ENCODE data around the gene LGALS7B. TPM values are rescaled to one million over a fixed set of nuclear protein-coding genes. Genes with fewer than 3 reads are reported as not detected.
A peak's percentile ranks its signal among the peaks of the same experiment; 100 is the strongest.
"Not testable (repeated sequence)": the region's sequence is repeated elsewhere in the genome, so short reads cannot be mapped to it uniquely, and the experiment has no call there.

LGALS7B gene
- total RNA-seq, 4 donors from 2014 or later: not detected

DNA sequence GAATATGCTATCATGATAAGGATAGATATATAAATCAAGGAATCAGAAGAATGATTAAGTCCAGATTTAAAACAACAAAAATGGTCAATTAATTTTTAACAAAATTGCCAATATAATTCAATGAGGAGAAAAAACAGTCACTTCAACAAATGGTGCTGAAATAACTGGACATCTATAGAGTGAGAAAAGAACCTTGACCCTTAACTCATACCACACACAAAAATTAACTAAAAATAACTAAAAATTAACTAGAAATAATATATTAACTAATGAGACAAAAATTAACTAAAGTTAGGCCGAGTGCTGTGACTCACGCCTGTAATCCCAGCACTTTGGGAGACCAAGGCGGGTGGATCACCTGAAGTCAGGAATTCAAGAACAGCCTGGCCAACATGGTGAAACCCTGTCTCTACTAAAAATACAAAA, 25.2 kb upstream of the LGALS7B start:
- TF ChIP-seq, protein P1, sequence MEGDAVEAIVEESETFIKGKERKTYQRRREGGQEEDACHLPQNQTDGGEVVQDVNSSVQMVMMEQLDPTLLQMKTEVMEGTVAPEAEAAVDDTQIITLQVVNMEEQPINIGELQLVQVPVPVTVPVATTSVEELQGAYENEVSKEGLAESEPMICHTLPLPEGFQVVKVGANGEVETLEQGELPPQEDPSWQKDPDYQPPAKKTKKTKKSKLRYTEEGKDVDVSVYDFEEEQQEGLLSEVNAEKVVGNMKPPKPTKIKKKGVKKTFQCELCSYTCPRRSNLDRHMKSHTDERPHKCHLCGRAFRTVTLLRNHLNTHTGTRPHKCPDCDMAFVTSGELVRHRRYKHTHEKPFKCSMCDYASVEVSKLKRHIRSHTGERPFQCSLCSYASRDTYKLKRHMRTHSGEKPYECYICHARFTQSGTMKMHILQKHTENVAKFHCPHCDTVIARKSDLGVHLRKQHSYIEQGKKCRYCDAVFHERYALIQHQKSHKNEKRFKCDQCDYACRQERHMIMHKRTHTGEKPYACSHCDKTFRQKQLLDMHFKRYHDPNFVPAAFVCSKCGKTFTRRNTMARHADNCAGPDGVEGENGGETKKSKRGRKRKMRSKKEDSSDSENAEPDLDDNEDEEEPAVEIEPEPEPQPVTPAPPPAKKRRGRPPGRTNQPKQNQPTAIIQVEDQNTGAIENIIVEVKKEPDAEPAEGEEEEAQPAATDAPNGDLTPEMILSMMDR (IDR thresholded peaks at IDR 0.05): no peak
- no peak for DNase-seq (ENCODE audit: low spot score)

DNA sequence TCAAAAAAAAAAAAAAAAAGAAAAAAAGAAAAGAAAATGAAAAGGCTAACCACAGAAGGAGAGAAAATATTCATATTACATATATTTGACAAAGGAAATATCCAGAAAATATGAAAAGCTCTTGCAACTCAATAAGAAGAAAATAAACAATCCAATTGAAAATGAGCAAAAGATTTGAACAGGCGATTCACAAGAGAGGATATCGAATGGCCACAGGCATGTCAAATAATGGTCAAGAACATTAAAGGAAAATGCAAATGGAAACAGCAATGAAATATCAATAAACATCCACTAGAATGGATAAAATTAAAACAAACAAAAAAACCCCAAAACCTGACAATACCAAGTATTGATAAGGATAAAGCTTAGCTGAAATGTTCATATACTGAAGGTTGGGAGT, 23.8 kb upstream of the LGALS7B start:
- DNase-seq (ENCODE audit: low spot score) (no peak), ATAC-seq (ENCODE audit: low FRiP score) (no peak)
- TF ChIP-seq, protein P1 (IDR thresholded peaks at IDR 0.05): no peak

More for the DNA sequence above, 25.2 kb upstream of the LGALS7B start:
- ATAC-seq (ENCODE audit: low FRiP score): no peak

DNA sequence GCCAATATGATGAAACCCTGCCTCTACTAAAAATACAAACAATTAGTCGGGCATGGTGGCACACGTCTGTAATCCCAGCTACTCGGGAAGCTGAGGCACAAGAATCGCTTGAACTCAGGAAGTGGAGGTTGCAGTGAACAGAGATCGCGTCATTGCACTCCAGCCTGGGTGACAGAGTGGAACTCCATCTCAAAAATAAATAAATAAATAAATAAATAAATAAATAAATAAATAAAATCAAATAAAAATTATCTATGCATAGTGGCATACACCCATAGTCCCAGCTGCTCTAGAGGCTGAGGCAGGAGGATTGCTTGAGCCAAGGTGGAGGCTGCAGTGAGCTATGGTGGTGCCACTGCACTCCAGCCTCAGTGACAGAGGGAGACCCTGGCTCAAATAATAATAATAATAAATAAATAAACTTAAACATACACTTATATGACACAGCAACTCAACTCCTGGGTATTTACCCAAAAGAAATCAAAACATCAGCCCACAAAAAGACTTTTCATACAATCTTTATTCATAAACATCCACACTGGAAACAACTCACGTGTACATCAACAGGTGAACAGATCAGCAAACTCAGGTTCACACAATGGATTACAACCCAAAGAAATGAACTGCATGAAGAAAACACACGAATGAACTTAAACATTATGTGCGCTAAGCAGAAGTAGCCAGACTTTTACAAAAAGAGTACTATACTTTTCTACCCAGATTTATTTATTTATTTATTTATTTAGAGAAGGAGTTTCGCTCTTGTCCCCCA, 22.5 kb upstream of the LGALS7B start:
- ATAC-seq (ENCODE audit: low FRiP score): no peak
- TF ChIP-seq, protein P1 (IDR thresholded peaks at IDR 0.05): no peak
- DNase-seq (ENCODE audit: low spot score): no peak

DNA sequence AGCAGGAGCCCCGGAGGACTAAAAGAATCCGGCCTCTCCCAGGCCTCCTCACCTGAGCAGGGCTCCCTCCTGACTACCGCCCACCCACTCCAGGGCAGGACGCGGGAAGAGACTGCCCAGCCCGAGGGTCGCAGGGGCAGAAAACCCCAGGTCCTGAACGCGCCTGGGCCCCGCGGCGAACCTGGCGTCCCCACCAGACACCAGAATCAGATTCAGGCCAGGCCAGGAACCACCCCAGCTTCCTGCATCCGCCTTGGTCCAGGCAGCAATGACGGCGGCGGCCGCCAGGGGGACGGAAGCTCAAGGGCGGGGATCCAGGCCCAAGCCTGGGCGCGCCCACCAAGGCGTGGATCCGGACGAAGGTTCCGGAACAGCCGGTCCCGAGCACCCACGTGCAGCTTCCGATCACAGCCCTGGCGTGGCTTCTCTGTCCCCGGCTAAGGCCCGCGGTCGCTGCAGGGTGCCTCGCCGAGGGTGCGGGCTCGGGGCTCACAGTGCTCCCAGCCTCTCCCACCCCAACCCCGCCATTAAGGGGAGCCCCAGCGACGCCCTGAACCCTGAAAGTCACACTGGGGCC, 19.3 kb upstream of the LGALS7B start:
- DNase-seq (ENCODE audit: low spot score): peak; percentile 91
- TF ChIP-seq, protein P1 (IDR thresholded peaks at IDR 0.05): peak in 2 of 3 donors; percentile 55 to 90
- peak; percentile 73 for ATAC-seq (ENCODE audit: low FRiP score)

DNA sequence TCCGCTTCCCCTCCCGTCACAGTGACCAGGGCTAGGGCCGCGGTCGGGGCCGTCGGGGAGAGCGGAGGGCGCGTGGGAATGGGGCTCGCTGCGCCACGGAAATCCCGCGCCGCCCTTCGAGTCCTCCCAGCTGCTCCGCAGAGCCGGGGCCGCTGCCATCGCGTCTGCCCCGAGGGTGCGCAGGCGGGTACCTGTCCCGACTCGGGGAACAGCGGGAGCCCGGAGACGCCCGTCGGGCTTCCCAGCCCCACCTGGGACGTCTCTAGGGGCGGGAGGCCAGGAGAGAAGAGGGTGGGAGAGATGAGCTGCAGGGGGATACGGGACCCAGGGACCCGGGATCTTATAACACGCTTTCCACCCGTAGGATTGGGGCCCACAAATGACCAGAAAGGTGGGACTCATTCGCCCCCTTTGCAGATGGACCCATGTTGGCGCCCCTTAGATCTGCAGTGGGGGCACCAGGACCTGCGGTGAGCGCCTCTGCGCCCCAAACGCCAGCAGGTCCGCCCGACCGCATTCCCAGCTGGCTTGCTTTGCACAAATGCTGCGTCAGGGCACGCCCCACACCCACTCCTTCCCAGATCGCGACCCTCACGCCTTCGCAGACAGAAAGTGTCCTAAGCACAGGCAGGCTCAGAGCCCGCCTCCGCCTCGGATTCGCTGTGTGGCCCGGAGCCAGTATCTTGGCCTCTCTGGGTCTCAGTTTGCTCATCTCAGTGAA, 18.6 kb upstream of the LGALS7B start:
- peak; percentile 18 for ATAC-seq (ENCODE audit: low FRiP score)
- DNase-seq (ENCODE audit: low spot score): not testable (repeated sequence)

DNA sequence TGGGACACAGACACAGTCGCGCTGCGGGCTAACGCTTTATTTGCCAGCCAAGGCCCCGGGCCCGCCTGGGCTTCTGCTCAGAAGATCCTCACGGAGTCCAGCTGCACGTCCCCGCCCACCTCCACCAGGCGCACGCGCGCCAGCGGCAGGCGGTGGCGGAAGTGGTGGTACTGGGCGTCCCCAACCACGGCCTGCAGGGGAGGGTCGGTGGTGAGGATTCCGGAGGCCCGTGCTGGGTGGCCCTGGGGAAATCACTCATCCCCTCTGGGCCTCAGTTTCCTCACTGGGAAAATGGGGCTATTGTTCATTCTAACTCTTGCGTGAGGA, 18.1 kb upstream of the LGALS7B start:
- ATAC-seq (ENCODE audit: low FRiP score): peak; percentile 71

DNA sequence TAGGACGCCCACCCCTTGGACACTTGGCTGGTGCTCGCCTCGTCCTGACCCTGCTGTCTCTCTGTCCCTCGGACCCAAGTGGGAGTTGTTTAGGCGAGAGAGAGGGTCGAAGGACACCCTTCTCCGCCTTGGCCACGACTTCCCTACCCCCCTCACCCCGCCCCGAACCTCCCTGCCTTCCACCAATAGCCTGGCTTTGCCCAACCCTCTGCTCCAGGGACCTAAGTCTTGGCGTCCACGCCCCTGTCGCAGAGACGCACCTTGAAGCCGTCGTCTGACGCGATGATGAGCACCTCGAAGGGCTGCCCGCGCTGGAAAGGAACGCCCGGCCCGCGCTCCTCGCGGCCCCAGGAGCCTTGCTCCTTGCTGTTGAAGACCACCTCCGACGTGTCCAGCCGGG, 17.4 kb upstream of the LGALS7B start:
- DNase-seq (ENCODE audit: low spot score); ATAC-seq (ENCODE audit: low FRiP score): not testable (repeated sequence)

More for the DNA sequence above, 18.1 kb upstream of the LGALS7B start:
- DNase-seq (ENCODE audit: low spot score): not testable (repeated sequence)

DNA sequence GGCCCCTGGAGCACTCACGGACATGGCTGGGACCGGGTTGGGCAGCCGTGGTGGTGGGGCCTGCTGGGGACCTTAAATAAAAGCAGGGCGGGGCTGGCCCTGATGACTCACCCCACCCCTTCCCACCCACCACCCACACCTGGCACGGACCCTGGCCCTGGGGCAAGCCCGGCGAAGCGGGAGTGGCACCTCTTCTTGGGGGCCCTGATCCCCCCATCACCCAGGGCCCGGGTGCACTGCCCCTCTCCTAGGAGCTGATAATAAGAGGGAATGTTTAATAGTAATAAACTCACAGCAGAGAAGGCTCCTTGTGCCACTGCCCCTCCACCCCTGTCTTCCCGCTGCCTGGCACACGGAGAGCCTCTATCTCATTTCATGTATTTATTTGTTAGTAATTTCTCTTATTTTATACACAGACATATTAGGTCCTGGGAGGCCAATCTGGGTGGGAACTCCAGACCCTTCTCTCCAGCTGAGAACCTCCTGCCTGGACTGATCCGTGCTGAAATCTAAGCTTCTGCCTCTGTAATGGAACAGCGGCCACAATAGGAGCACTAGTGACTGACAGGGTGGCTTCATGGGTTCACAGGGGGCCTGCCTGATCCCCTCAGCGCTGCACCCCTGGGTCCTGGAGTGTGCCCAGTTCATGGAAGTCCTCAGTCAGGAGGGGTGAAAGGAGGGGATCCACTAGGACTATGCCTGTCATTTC, 15.4 kb upstream of the LGALS7B start, which contains the start of gene LGALS7:
Gene LGALS7, minus strand, starts transcription at position 49 of the 709 bp plus-strand sequence. Its CDS starts 25 bp downstream, at position 24.
- ATAC-seq (ENCODE audit: low FRiP score): no peak
- DNase-seq (ENCODE audit: low spot score): no peak
- TF ChIP-seq, protein P1 (IDR thresholded peaks at IDR 0.05): no peak
